Measurements from ENCODE around the gene SPAG4. TPM values are rescaled to one million over a fixed set of nuclear protein-coding genes. Genes with fewer than 3 reads are reported as not detected.
A peak's percentile ranks its signal among the peaks of the same experiment; 100 is the strongest.

The SPAG4 gene
- total RNA-seq, 2 experiments from 2014 or later = 7.8 to 8.0 TPM

DNA sequence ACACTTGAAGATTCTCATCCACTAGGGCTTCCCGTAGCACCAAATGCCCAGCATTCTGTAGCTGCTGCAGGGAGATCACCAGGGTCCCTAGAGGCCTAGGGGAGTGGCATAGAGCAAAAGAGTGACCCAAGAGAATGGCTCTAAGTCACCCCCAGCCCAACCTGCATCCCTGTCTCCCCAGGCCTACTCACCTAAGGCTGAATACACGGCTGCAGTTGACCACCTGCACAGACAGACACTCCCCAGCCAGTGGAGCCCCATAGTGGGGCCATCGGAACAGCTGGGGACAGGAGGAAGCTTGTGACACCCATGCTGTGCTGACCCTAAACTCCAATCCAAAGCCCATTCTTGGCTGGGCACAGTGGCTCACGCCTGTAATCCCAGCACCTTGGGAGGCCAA, 9.5 kb upstream of the SPAG4 start:
- peaks cover 14% of the 10 kb centered on the region for H3K27me3 Mint-ChIP-seq
- no peaks in the 10 kb centered on the region for H3K36me3 Mint-ChIP-seq
- H3K4me1 Mint-ChIP-seq = peaks cover 7% of the 10 kb centered on the region
- no peak for DNase-seq
- H3K4me3 Mint-ChIP-seq = no peak overlapping the region
- no peaks in the 10 kb centered on the region for H3K9me3 Mint-ChIP-seq
- no peak overlapping the region for H3K27ac Mint-ChIP-seq

DNA sequence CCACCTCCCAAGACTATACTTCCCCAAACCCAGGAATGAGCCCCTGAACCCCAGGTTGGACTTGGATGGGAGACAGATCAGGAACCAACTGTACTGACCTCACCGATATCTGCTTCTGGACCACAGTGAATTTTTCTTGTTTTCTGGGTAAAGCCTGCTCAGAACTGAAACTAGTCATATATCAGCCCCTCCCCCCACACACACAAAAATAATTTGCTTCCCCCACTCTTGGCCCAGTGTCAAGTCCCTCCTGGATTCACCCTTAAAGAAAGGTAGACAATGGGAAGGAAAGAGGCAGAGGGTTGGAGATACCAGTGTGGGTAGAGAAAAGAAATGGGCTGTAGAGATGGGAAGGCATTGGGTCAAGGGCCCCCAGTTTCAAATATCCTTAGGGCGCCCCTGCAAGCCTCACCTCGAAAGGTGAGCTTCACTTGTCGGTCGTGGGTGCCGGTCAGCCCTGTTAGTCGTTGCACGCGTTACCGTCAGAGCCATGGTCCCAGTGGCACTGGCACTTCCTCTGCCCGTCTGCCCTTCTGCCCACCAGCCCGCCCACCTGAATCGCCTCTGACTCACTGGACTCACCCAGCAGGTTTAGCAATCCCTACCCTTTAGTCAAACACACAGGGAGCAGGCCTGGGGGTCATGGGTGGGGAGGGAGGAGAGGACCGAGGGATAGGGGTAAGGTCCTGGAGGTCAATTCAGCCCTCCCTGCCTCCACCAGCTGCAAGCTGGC, 8.5 kb upstream of the SPAG4 start:
- H3K27me3 Mint-ChIP-seq = peaks cover 12% of the 10 kb centered on the region
- DNase-seq = no peak
- H3K9me3 Mint-ChIP-seq = no peaks in the 10 kb centered on the region
- peaks cover 4% of the 10 kb centered on the region for H3K4me1 Mint-ChIP-seq
- H3K4me3 Mint-ChIP-seq = no peak overlapping the region
- H3K36me3 Mint-ChIP-seq = no peaks in the 10 kb centered on the region
- H3K27ac Mint-ChIP-seq = no peak overlapping the region

DNA sequence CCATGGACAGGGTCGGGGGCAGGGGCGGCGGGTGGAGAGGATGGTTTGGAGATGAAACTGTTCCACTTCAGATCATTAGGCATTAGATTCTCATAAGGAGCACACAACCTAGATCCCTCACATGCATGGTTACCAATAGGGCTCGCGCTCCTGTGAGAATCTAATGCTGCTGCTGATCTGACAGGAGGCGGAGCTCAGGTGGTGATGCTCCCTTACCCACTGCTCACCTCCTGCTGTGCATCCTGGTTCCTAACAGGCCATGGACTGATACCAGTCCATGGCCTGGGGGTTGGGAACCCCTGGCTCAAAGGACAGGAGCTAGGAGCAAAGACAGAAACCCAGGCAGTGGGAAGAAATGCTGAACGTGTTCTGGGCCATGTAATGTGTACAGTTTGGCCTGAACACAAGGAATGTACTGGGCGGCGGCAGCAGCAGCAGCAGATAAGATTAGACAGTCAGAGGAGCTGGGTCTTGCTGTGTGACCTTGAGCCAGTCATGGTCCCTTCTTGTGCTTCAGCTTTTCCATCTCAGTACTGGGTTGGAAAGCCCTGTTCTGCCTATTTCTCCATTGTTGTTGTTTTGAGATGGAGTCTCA, 4.7 kb upstream of the SPAG4 start:
- H3K36me3 Mint-ChIP-seq = no peaks in the 10 kb centered on the region

DNA sequence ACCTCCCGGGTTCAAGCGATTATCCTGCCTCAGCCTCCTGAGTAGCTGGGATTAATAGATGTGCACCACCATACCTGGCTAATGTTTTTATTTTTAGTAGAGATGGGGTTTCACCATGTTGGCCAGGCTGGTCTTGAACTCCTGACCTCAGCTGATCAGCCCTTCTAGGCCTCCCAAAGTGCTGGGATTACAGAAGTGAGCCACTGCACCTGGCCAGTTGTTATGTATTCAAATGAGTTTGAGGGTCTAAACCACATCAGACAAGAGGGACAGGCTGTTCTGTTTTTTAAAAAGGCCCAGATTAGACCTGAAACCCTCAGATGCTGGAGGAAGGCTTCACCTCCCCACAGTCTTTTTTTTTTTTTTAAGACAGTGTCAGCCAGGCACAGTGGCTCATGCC, 4.1 kb upstream of the SPAG4 start:
- no peaks in the 10 kb centered on the region for H3K9me3 Mint-ChIP-seq
- H3K4me1 Mint-ChIP-seq = peaks cover 10% of the 10 kb centered on the region
- no peak overlapping the region for H3K4me3 Mint-ChIP-seq

More for the DNA sequence above, 4.7 kb upstream of the SPAG4 start:
- Mint-ChIP-seq H3K9me3 (no peaks in the 10 kb centered on the region), H3K4me3 (no peak overlapping the region), H3K4me1 (peaks cover 10% of the 10 kb centered on the region), H3K27ac (no peak overlapping the region), H3K27me3 (no peaks in the 10 kb centered on the region)
- DNase-seq = no peak

DNA sequence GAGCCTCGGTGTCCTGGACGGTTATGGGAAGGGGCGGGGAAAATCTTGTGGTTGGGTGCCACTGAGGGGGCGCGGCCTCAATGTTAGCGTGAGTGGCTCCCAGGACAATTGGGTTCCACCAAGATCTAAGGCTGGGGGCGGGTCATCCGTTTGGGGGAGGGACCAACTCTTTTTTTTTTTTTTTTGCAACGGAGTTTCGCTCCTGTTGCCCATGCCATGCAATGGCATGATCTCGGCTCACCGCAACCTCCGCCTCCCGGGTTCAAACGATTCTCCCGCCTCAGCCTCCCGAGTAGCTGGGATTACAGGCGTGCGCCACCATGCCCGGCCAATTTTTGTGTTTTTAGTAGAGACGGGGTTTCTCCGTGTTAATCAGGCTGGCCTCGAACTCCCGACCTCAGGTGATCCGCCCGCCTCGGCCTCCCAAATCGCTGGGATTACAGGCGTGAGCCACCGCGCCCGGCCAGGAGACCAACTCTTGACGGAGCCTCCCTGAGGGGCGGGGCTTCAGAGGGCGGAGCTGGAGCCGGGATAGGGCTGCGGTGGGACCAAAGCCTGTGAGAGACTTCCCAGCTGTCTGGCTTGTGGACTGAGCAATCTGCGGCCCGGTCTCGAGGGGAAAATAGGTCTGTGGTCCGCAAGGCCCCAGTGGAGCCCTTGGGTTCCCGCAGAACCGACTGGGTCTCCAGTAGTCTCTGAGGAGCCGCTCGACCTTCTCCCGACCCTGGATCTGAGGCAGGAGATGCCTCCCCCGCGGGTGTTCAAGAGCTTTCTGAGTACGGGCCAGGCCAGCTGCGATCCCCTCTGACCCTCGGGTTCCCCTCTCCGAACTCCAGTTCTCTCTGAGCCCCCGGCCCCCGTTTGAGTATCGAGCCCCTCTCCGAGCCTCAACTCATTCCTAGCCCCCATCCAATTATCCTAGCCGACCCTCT, 1.1 kb downstream of the SPAG4 start:
- H3K36me3 Mint-ChIP-seq = peaks cover 11% of the 10 kb centered on the region
- peak overlapping the region; percentile 84 for H3K4me3 Mint-ChIP-seq
- H3K9me3 Mint-ChIP-seq = no peaks in the 10 kb centered on the region
- H3K27me3 Mint-ChIP-seq = peaks cover 11% of the 10 kb centered on the region
- peak; percentile 65 for DNase-seq
- H3K4me1 Mint-ChIP-seq = peaks cover 45% of the 10 kb centered on the region
- H3K27ac Mint-ChIP-seq = peak overlapping the region; percentile 86

More for the DNA sequence above, 4.1 kb upstream of the SPAG4 start:
- H3K27ac Mint-ChIP-seq = no peak overlapping the region
- H3K36me3 Mint-ChIP-seq = no peaks in the 10 kb centered on the region
- no peak for DNase-seq
- H3K27me3 Mint-ChIP-seq = no peaks in the 10 kb centered on the region

DNA sequence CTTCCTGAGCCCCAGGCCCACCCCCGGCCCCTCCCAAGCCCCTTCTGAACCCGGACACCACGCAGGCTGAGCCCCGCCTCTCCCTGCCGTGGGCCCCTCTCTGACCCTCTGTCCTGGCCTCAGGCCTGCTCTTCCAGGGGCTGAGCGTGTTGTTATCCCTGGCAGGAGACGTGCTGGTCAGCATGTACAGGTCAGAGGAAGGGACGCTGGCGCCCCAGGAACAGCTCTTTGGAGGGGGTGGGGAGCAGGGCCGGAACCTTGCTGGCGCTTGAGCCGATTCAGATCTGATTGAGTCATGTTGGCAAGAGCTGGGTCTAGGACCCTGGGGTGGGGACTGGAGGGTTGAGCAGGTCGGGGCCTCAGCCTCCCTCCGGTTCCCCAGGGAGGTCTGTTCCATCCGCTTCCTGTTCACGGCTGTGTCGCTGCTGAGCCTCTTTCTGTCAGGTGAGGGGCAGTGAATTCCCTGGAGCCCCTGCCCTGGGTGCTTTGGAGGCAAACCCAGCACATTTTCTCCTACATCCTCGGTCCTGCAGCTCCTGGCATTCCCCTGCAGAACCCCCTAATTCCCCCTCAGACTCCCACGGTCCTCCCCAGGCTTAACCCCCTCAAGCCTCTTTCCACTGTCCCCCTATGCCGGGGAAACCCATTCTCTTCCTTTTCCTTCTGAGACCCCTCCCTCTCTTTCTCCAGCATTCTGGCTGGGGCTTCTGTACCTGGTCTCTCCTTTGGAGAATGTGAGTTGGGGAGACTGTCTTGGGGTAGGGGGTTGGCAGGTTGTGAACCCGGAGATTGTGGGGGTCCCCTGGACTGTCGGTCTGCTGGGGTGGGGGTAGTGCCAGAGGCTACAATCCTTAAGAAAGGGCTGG, 2.0 kb downstream of the SPAG4 start:
- peaks cover 45% of the 10 kb centered on the region for H3K4me1 Mint-ChIP-seq
- H3K4me3 Mint-ChIP-seq = peak overlapping the region; percentile 84
- H3K9me3 Mint-ChIP-seq = no peaks in the 10 kb centered on the region

DNA sequence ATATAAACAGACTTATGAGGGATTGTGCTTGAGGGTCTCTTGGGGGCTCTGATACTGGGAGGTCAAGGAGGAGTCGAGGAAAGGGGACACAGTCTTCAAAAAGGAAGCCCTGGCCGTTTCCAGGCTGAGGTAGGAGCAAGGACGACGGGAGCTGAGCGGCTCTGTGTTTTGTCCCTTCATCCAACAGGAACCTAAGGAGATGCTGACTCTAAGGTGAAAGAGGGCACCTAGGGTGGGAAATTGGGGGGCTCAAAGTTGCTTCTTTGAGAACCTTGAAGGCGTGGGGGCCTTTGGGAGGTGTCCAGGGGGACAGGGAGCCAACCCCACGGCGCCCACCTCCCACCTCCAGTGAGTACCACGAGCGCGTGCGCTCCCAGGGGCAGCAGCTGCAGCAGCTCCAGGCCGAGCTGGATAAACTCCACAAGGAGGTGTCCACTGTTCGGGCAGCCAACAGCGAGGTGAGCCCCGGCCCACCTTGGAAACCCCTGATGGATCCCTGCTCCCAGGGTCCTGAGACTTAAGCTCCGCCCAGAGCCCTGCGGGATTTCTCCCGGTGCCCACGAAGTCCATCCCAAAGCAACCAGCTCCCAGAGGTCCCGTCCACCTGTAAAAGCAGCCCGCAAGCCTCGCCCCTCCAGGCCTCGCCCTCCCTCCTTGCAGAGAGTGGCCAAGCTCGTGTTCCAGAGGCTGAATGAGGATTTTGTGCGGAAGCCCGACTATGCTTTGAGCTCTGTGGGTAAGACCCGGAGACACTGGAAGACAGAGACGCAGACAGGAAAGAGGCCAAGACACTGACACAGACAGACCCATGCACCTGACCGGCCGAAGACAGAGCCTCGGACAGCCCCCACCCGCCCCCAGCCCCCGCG, 2.9 kb downstream of the SPAG4 start:
- DNase-seq = peak; percentile 21
- Mint-ChIP-seq H3K27ac (peak overlapping the region; percentile 65), H3K4me3 (peak overlapping the region; percentile 84), H3K36me3 (peaks cover 11% of the 10 kb centered on the region), H3K4me1 (peaks cover 45% of the 10 kb centered on the region), H3K9me3 (no peaks in the 10 kb centered on the region), H3K27me3 (peaks cover 11% of the 10 kb centered on the region)

More for the DNA sequence above, 2.0 kb downstream of the SPAG4 start:
- Mint-ChIP-seq H3K27ac (peak overlapping the region; percentile 63), H3K27me3 (peaks cover 11% of the 10 kb centered on the region), H3K36me3 (peaks cover 11% of the 10 kb centered on the region)
- DNase-seq = peak; percentile 64

DNA sequence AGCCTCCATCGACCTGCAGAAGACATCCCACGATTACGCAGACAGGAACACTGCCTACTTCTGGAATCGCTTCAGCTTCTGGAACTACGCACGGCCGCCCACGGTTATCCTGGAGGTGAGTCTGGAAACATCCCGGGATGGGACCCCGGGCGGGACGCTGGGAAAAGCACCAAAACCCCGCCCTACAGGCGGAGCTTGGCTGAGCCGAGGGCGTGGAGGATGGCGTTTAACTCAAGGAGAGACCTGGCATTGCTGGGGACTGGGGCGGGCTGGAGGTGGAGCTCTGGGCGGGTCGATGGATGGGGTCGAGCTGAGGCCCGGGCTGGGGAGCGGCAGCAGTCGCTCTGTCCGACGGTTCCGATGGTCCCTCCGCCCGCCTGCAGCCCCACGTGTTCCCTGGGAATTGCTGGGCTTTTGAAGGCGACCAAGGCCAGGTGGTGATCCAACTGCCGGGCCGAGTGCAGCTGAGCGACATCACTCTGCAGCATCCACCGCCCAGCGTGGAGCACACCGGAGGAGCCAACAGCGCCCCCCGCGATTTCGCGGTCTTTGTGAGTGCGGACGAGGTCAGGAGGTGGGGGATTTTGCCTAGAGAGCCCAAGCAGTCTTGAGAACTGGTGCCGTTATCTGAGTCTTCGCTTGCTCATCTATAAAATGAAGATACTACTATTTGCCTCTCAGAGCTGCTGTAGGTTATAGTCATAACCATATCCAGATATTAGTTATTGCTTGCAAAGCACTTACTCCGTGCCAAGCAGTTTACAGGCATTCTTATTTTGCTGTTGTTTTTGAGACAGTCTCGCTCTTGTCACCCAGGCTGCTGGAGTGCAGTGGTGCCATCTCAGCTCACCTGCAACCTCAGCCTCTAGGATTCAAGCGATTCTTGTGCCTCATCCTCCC, 3.8 kb downstream of the SPAG4 start:
- Mint-ChIP-seq H3K4me1 (peaks cover 45% of the 10 kb centered on the region), H3K27me3 (peaks cover 11% of the 10 kb centered on the region), H3K36me3 (peaks cover 11% of the 10 kb centered on the region), H3K27ac (peak overlapping the region; percentile 84), H3K9me3 (no peaks in the 10 kb centered on the region), H3K4me3 (peak overlapping the region; percentile 84)
- peak; percentile 85 for DNase-seq

DNA sequence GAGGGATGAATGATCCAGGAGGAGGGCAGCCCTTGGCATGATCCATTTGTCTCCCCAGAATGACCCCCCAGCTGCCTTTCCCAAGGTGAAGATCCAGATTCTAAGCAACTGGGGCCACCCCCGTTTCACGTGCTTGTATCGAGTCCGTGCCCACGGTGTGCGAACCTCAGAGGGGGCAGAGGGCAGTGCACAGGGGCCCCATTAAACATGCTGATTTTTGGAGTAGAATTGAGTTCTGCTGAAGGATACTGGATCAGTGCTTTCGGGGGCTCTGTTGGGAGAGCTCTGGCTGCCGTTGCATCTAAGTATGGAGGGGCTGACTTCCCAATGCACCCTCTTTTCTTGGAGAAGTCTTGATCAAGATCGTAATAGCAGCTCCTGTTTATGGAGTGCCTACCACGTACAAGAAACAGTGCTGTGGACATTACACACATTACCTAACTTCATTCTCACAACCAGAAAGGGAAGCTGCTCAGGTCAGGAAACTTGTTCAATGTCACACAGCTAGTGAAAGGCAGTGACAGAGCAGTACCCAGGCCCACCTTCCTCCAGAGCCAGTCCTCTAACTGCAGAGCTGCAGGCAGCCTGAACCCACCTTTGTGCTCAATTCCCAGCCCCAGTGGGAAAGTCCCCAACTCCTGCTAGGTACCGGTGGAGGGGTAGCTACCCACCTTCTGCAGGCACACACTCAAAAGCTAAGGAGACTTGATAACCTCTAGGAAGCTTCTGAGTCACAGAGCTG, 5.4 kb downstream of the SPAG4 start:
- Mint-ChIP-seq H3K27ac (no peak overlapping the region), H3K9me3 (no peaks in the 10 kb centered on the region), H3K4me1 (peaks cover 38% of the 10 kb centered on the region), H3K36me3 (peaks cover 22% of the 10 kb centered on the region), H3K4me3 (no peak overlapping the region), H3K27me3 (peaks cover 11% of the 10 kb centered on the region)
- no peak for DNase-seq

DNA sequence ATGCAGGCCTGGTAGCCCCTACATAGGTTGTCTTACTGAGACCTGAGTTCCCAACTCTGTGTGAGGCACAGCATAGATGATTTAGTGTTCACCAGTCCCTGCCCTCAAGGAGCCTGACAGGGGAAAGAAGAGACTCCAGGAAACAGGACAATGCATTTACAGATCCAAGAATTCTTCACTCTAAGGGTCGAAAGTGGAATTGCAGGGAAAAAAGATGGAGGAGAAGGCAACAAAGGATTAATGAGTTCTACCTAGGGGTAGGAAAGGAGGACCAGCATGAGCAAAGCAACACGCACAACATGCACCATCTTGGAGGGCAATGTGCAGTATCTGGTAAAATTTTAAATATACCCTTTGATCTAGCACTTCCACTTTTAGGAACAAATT, 5.9 kb downstream of the SPAG4 start:
- Mint-ChIP-seq H3K9me3 (no peaks in the 10 kb centered on the region), H3K36me3 (peaks cover 25% of the 10 kb centered on the region), H3K4me1 (peaks cover 38% of the 10 kb centered on the region), H3K27me3 (peaks cover 11% of the 10 kb centered on the region), H3K4me3 (no peak overlapping the region), H3K27ac (peak overlapping the region; percentile 61)
- DNase-seq = no peak

DNA sequence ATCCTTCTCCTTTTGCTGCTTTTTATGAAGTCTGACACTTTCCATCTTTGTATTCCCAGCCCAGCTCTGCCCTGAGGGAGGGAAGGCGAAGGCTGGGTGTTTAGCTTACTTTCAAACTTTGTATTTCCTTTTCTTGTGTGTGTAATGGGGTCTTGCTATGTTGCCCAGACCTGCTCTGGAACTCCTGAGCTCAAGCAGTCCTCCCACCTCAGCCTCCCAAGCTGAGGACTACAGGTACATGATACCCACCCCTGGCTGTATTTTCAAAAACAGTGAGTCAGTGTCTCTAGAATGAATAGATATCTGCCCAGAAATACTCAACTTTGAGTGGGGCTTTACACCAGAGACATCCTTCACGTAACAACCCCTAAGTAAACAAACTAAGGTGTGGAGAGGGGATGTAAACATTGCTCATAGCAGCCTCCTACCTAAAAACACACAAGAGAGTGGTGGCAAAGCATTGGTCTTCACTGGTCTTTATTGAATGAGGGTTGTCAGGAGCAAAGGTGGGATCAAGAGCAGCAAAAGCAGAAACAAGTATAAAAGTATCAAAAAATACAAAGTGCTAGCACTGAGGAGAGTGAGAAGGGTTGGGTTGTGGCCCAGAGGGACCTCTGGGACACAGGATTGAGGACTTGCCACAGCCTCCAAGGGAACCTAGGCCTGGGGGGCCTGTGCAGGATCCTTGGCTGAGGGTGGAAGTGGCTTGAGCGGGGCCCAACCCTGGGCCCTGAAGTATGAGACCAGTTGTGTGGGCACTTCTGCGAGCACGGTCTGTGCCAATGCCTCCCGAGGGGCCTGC, 10.2 kb downstream of the SPAG4 start:
- Mint-ChIP-seq H3K4me3 (no peak overlapping the region), H3K27ac (no peak overlapping the region), H3K36me3 (peaks cover 22% of the 10 kb centered on the region), H3K9me3 (no peaks in the 10 kb centered on the region), H3K4me1 (peaks cover 5% of the 10 kb centered on the region), H3K27me3 (no peaks in the 10 kb centered on the region)
- no peak for DNase-seq

All from activated naive CD8-positive, alpha-beta T cell treated with anti-CD3 and anti-CD28 coated beads for 36 hours (primary cell).